HG03354 (cell line): Measurements from ENCODE around the gene RPAP2.
"Not testable (repeated sequence)": the region's sequence is repeated elsewhere in the genome, so short reads cannot be mapped to it uniquely, and the experiment has no call there.

Source experiments
- ATAC-seq: cut with Tn5 transposase; IDR thresholded peaks from one replicate; pipeline ENCODE4 v1.9.1; 2021; ENCODE audit warnings: mild to moderate bottlenecking; ENCODE audit not compliant: unreplicated experiment, poor library complexity, severe bottlenecking

The RPAP2 gene

DNA sequence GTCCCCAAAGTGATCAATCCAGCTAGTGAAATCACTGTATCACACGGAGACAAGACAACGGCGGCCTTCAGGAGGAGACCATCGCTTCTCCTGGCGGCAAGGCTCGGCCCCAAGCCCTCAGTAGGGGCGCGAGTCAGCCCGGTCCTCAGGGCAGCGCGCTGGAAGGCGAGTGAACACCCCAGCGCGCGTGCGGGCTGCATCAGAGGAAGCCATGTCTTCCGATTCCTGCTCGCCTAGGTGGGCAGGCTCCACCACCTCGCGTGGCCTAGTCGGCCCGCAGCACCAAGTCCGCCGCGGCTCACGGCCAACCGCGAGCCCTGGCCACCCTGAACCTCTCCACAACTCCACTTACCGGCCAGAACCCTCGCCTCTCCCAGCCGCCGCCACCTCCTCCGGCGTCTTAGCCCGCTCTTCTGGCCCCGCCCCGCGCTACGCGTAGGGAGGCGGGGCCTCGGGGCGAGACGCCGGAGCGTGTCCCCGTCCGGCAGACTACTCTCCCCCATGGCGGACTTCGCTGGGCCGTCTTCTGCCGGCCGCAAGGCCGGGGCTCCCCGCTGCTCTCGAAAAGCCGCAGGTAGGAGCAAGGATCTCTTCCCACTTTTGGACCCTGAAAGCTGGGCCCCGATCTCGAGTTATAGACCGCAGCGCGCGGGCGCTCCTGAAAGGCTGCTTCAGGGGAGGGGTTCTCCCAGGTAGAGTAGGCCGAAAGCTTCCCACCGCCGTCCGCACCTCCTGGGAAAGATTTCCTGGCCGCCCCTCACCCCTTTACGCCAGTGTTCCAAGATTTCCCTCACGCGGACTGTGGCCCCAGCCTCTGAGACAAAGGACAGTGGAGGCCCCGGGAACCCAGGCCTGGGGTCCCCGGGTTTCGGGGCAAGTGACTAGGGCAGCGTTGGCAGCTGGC lies at the start of gene RPAP2, which contains the start of gene GLMN:
RPAP2 (plus strand) TSS at position 487 of the 904 bp plus-strand sequence; CDS start at position 502, 15 bp downstream.
GLMN (minus strand) TSS at position 415 of the 904 bp plus-strand sequence. CDS start 988 bp downstream, outside the sequence.
- ATAC-seq: peak; percentile 98

DNA sequence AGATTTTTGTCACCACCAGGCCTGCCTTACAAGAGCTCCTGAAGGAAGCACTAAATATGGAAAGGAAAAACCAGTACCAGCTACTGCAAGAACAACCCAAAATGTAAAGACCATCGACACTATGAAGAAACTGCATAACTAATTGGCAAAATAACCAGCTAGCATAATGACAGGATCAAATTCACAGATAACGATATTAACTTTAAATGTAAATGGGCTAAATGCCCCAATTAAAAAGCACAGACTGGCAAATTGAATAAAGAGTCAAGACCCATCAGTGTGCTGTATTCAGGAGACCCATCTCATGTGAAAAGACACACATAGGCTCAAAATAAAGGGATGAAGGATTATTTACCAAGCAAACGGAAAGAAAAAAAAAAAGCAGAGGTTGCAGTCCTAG lies 44.1 kb upstream of the RPAP2 start:
- not testable (repeated sequence) for ATAC-seq

DNA sequence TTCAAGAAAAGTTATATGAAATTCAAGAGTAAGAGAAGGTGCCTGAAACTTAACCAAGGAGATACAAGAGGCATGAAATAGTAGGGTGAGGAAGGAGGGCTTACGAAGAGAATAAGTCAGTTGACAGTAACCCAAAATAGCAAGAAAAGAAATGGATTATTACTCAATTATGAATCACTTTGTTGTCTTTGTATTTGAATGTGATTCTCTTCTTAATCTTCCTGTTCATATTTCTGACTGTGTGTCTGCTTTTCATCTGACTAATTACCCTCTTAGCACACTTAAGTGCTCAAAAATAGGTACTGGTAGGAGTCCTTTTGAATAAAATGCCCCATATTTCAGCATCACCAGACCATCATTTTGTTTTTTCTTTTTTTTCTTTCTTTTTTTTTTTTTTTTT lies 39.5 kb upstream of the RPAP2 start:
- no peak for ATAC-seq

DNA sequence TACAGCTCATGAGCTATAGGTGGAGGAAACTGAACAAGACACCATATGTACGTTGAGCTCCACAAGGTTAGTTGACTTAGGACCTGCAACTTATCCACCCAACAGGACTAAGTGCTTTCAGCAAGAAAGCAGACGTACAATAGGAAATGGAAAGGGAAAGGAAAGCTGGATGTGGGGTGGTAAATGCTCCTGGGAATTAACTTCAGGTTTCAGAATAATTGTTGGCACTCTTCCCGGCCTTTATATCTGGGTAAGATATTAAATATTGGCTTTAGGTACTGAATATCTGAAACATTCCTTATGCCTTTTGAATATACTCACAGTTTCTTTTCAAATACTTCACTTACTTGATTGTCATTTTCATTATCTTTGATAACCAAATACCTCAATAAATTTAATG lies 36.3 kb upstream of the RPAP2 start:
- ATAC-seq: no peak

DNA sequence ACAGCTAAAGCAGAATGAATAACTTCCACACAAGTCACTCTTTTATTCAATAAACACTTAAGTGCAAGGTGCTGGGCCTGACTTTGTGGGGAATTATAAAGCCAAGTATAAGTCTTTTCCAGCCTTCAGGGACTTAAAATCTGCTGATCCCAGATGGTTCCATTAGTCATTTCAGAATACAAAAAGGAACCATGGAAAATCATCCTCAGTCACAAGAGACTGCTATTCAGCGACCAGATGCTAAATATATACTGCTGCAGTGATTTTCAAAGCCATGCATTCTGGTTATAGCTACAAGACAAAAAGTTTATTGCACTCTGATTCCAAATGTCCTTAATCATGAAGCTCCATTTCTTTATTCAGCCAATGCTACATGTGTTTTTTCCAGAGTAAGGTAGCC lies 25.8 kb upstream of the RPAP2 start:
- ATAC-seq: no peak

DNA sequence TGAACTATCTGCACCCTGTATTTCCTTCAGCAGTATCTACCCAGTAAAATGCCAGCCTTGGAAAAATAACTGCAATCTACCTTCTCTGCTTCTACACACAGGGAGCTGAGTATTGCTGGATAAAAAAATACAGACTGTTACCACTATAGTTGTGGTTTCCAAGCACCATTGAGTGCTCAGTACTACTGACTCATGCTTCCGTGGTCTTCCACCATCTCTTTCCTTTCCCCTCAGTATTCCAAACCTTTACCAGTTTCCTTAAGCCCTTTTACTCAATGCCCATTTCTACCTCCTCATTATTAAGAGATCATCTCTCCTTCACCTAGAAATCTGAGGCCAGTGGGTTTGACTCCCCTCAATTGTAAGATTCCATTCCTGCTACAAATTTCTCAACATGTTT lies 23.9 kb upstream of the RPAP2 start:
- ATAC-seq: no peak

DNA sequence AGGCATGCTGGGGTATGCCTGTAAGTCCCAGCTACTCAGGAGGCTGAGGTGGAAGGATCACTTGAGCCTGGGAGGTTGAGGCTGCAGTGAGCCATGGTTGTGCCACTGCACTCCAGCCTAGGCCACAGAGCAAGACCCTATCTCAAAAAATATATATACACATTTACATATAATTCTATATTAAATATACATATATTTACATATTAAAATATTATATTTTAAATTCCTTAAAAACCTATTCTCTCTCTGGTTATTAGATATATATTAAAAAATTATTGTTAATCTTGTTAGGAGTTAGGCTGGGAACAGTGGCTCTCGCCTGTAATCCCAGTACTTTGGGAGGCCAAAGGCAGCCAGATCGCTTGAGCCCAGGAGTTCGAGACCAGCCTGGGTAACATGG lies 22.8 kb upstream of the RPAP2 start:
- no peak for ATAC-seq

DNA sequence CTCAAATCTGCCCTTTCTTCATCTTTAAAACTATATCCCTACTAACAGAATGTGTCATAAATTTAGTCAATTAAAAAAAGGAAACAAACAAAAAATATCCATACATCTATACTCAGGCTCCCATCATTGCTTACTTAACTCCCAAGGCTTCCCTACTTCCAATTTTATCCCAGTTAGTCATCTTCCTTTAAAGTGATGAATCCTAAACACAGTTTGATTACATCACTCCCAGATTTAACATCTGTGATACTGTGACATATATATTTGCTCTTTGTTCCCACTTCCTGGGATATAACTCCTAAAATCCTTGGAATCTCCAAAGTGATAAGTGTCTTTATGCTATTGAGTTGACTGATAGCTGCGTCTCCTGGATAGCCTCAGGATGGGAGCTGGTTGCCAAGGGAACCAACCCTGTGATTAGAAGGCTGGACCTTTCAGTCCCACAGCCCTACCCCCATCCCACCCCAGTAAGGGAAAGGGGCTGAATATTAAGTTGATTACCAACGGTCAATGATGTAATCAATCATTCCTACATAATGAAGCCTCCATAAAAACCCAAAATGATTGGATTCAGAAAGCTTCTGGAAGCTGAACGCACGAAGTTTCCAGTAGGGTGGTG lies 21.6 kb upstream of the RPAP2 start:
- ATAC-seq: no peak

DNA sequence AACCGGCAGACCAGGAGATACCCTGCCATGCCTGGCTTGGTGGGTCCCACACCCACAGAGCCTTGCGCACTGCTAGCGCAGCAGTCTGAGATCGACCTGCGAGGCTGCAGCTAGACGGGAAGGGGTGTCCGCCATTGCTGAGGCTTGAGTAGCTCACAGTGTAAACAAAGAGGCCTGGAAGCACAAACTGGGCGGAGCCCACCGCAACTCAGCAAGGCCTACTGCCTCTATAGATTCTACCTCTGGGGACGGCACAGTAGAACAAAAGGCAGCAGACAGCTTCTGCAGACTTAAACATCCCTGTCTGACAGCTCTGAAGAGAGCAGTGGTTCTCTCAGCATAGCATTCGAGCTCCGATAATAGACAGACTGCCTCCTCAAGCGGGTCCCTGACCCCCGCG lies 19.1 kb upstream of the RPAP2 start:
- not testable (repeated sequence) for ATAC-seq

DNA sequence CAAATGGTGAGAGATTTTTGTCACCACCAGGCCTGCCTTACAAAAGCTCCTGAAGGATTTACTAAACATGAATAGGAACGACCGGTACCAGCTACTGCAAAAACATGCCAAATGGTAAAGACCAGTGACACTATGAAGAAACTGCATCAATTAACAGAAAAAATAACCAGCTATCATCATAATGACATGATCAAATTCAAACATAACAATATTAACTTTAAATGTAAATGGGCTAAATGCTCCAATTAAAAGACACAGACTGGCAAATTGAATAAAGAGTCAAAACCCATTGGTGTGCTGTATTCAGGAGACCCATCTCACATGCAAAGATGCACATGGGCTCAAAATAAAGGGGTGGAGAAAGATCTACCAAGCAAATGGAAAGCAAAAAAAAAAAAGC lies 17.4 kb upstream of the RPAP2 start:
- not testable (repeated sequence) for ATAC-seq

DNA sequence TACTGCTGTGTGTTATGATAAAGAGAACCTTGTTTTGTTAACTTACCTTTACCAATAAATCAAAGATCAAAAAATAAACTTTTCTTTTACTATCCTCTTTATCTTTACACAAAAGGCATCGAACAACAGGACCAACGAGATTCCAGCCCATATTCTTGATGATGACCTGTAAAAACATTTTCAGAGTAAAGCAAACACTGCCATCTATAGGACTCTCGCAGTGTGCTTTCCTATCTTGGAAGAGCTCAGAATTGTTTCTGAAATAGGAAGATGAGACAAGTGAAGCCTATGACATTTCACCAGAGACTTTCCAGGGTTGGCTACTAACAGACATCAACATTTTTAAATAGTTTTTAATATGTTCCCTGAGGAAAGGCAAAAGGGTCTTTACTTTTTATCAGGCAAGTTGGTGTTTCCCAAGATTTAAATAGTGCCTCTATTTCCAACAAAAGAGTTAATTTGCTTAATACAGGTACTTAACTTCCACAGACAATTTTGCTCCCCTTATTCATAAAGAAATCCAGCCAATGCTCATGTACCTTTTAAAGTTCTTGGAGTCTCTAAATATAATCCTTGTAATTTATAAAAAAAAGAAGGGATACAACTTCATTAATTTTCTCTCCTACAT lies 7.4 kb upstream of the RPAP2 start:
- peak; percentile 48 for ATAC-seq

DNA sequence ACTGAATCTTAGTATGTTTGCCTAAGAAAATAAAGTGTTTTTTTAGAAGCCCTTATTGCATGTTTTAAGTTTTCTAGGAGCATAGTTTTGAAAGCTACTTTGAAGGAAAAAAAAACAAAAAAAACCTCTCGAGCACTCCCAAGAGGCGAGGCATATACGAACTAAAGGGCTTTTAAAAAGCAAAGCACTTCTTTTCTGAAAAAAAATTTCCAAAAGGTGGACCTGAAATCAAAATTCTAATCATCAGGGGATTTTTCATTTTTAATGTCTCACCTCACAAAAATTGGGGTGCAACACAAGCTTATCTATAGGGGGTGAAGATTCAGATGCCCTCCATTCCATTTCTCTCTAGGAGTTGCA lies 666 bp upstream of the RPAP2 start:
- peak; percentile 1 for ATAC-seq

DNA sequence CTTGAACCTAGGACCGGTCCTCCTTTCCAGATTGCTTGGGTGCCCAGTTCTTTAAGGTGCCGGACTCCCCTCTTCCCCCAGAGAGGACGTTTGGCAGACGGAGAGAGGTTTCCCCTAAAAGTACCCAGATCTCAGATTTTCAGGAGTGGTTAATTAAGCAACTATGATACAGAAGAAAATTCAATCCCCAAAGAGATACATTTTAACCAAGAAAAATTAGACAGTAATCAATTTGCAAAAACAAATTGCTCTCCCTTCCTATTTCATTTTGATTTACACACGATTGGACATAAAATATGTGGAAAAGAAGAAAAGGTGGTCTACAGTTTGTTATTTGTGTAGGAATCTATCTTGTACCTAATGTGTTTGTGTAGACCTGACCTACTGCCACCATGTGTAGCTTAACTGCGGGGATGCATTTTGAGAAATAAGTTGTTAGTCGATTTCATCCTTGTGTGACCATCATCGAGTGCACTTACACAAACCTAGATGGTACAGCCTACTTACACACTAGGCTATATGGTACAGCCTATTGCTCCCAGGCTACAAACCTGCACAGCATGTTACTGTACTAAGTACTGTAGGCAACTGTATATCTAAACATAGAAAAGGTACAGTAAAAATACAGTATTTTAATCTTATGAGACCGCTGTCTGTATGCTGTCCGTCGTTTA lies 755 bp downstream of the RPAP2 start:
- ATAC-seq: no peak

DNA sequence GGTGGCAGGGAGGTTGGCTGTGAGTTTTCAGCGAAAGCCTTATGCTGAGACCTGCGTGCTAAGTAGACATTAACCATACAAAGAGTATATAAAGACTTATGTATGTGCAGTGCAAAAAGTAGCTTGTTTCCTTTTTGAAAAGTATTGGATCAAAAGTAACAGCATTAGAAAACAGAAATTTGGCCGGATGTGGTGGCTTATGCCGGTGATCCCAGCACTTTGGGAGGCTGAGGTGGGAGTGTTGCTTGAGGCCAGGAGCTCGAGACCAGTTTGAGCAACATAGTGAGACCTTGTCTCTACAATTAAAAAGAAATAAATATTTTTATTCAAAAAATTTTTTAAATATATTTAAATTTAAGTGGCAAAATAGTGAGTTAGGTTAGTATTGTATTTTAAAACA lies 2.2 kb downstream of the RPAP2 start:
- no peak for ATAC-seq

DNA sequence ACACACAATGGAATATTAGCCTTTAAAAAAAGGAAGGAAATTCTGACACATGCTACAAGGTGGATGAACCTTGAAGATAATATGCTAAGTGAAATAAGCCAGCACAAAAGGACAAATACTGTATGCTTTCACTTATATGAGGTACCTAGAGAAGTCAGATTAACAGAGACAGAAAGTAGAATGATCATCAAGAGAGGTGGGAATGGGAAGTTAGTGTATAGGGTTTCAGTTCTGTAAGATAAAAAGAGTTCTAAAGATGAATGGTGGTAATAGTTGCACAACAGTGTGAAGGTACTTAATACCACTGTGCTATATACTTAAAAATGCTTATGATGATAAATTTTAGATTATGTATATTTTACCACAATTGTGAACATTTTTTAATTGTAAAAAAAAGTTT lies 7.2 kb downstream of the RPAP2 start:
- no peak for ATAC-seq

DNA sequence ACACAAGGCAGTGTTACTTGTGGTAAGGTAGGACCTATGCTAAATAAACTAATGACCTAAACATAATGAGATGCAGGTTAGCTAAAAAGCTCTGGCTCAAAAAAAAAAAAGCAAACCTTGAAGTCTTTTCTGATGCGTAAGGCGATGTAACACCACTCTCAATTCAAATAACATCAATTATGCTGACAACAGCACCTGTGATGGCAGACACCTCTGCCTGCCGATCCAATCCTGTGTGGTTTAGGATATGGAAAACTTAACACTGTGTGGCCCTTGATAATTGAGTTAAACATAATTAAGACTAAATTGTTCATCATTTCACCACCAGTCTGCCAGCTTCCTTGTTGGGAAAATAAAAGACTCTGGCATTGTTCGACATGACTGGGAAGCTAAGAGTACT lies 9.1 kb downstream of the RPAP2 start:
- ATAC-seq: no peak

DNA sequence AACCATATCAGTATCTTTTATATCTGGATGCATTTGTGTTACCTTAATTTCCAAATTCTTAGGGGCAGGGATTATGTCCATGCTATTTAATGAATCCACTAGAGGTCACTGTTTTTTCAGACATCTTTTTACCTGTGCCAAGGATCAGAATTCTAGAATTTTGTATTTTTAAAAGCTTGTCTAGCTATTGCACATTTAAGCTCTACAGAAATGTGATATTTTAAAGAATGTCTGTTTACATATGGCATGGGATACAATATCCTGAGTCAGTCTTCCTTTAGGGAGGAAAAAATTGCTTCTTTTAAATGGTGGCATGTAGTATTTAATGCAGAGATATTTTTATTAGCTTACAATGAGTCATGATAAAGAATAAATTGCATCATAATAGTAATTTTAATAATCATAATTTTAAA lies 11.3 kb downstream of the RPAP2 start:
- ATAC-seq: no peak

DNA sequence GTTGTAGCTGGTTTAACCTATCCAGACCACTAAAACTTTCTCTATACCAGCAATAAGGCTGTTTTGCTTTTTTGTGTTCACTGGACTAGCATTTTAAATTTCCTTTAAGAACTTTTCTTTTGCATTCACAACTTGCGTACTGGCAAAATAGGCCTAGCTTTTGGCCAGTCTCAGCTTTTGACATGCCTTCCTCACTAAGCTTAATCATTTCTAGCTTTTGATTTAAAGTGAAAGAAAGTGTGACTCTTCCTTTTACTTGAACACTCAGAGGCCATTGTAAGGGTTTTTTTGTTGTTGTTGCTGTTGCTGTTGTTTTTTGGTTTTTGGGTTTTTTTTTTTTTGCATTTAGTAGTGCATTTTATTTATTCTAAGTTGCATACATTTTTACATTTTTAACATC lies 15.2 kb downstream of the RPAP2 start:
- no peak for ATAC-seq

DNA sequence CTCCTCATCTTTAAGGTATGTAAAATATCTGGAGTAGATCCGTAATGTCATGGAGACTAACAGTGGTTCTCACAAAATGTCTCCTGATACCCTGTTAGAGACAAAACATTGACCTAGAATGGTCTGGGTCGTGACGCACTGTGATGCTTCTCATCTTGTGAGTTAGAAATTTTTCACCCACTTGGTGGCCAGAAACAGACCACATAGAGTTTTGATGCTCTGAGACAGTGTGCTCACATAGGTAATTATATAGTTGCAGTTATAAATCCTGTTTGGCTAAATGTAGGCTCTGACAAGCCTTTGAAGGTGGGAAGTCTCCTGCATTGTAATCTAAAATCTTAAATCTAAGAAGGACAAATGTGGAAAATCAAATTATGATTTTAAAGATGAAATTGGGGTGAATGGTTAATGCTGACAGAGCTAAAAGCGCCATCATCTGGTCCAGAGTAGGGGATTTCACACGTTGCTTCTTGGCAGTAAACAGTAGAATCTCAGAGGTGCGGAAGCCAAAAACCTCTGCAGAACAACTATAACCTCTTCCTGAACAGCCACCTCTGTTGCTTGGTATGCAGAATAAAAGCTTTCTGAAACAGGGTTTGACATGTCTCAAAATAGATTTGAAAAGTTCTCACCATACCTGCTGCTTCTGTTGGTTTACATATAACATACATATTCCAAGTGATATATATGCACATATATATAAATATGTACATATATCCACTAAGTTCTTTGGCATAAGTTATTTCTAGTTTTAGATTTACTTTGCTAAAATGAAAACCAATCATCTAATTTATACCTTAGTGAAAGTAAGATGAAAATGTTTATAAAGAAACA lies 17.1 kb downstream of the RPAP2 start:
- no peak for ATAC-seq
